Astrocyte of the spinal cord (primary cell): ENCODE measurements around the gene PKNOX2.

ENCODE experiments used
- DNase-seq: peaks from one replicate; pipeline ENCODE4 v3.0.0; 2011; ENCODE audit warnings: low read depth, low spot score
- H3K4me3 ChIP-seq: 2 replicates; pipeline ENCODE4 v1.5.1; 2011; ENCODE audit warnings: low read depth, mild to moderate bottlenecking, low read length, moderate library complexity
- CTCF ChIP-seq: IDR thresholded peaks from 2 replicates; pipeline ENCODE4 v1.5.1; 2012; ENCODE audit warnings: low read depth, mild to moderate bottlenecking, low read length, inconsistent platforms
- in situ Hi-C: cut with HindIII; loops from 2 replicates; pipeline ENCODE4 v1.10.0; 2017; ENCODE audit warnings: low sequenced_read_pairs

The PKNOX2 gene

DNA sequence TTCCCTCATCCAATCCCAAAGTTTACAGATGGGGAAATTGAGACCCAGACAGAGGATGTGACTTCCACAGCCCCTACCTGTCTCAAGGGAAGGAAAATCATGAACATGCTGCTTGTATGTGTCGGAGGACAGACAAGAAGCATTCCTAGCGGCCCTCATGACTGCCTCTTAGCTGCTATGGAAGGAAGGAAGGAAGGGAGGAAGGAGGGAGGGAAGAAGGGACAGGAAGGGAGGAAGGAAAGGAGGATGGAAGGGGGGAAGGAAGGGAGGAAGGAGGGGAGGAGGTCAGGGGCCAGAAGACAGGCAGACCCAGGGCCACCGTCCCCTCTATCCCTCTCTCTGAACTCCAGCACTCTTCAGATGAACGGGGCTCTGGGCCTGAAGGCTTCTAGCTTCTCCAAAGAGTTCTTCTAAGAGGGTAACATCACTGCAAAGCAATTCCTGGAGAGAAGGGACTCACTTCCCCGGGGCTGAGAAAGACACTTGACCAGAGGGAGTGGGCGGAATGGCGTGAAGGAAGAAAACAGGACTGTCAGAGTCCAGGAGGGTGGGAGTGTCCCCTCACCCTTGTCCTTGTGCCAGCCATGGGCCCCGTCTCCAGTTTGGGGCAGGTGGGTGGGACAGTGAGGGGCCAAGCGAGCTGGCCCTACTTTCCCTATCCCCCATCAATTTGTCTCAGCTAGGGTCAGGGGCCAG is 182.2 kb downstream of the PKNOX2 start:
- no peak overlapping the region for H3K4me3 ChIP-seq
- TF ChIP-seq CTCF = no peak
- no peak for DNase-seq
- in situ Hi-C loops = no loop called here

- no peak for DNase-seq
- no peak for TF ChIP-seq CTCF
- in situ Hi-C loops = no loop called here
- H3K4me3 ChIP-seq = no peak overlapping the region
Measured at GRCh38 chr11:125347261-125347585, 182.7 kb downstream of the PKNOX2 start.

- H3K4me3 ChIP-seq = no peak overlapping the region
- in situ Hi-C loops = no loop called here
- DNase-seq = no peak
- TF ChIP-seq CTCF = no peak
Measured at GRCh38 chr11:125348141-125348651, 183.6 kb downstream of the PKNOX2 start.

DNA sequence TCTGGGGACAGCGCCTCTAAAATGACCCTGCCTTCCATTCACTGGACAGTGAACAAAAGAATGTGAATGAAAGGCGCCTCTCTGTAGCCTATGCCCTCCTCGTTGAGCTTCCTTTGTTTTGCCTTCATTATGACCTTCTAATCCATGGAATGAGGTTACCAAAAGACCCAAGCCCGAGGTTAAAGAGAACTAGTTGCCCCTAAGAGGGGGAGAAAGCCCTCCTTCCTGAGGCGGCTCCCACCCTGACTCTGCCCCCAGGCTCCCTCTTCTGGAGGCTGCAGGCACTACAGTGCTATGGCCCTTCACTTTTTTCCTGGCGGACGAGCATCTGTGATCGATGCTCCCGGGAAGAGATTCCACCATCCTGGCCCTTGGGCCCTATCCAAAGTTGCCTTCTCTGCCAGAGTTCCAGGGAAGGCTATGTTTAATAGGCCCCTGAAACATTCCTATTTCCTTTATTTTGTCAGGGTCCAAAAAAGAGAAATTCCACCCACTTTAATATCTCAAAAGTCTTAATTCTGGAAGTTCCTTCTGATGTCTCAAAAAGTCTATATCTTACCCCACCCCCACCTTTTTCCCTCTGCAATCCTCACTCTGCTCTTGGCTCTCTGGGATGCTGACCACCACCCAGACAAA is 184.2 kb downstream of the PKNOX2 start:
- no peak overlapping the region for H3K4me3 ChIP-seq
- in situ Hi-C loops = no loop called here
- DNase-seq = peak; percentile 32
- TF ChIP-seq CTCF = peak; percentile 99

GRCh38 chr11:125350206-125351032 is 185.9 kb downstream of the PKNOX2 start:
- DNase-seq = no peak
- no peak for TF ChIP-seq CTCF
- in situ Hi-C loops = no loop called here
- H3K4me3 ChIP-seq = no peak overlapping the region

- H3K4me3 ChIP-seq = no peak overlapping the region
- in situ Hi-C loops = no loop called here
- no peak for TF ChIP-seq CTCF
- no peak for DNase-seq
Measured at GRCh38 chr11:125351033-125351867, 186.7 kb downstream of the PKNOX2 start.
